Calu3 (cell line): ENCODE measurements around the gene IRF2BP2. TPM values are rescaled to one million over a fixed set of nuclear protein-coding genes. Genes with fewer than 3 reads are reported as not detected.

Experiments
- BruUV-seq: library from RNA; stranded (reverse); fragments of 400-500 nt; replicated peaks from 2 replicates; lab custom pipeline; 2021; lab: Mats Ljungman, UMichigan
- CTCF ChIA-PET: fragments of 300-600 bp; sonication (Branson Sonifier 250); formaldehyde crosslinking; loops from one replicate; lab custom pipeline; 2022; ENCODE audit warnings: antibody characterized with exemption; lab: Charles Lee
- DNase-seq: peaks from one replicate; pipeline ENCODE4 v3.0.0; 2022
- H3K27ac Mint-ChIP-seq: one replicate; pipeline ENCODE4 v1.8.0; 2022; ENCODE audit warnings: mixed read lengths; ENCODE audit not compliant: unreplicated experiment
- H3K27me3 Mint-ChIP-seq: one replicate; pipeline ENCODE4 v1.8.0; 2022; ENCODE audit warnings: mixed read lengths; ENCODE audit not compliant: unreplicated experiment
- H3K36me3 Mint-ChIP-seq: one replicate; pipeline ENCODE4 v1.8.0; 2022; ENCODE audit warnings: mild to moderate bottlenecking, moderate library complexity, mixed read lengths; ENCODE audit not compliant: insufficient read depth, unreplicated experiment
- H3K4me1 Mint-ChIP-seq: one replicate; pipeline ENCODE4 v1.8.0; 2022; ENCODE audit warnings: mild to moderate bottlenecking, low read depth, mixed read lengths; ENCODE audit not compliant: unreplicated experiment
- H3K4me3 Mint-ChIP-seq: one replicate; pipeline ENCODE4 v1.8.0; 2022; ENCODE audit warnings: mild to moderate bottlenecking, low read depth, moderate library complexity, mixed read lengths; ENCODE audit not compliant: unreplicated experiment
- H3K9me3 Mint-ChIP-seq: one replicate; pipeline ENCODE4 v1.8.0; 2022; ENCODE audit warnings: low read depth, mixed read lengths; ENCODE audit not compliant: unreplicated experiment
- CTCF ChIP-seq: fragments of 200-600 bp; IDR thresholded peaks from one replicate; pipeline ENCODE4 v1.8.0; 2022; ENCODE audit warnings: antibody characterized with exemption; ENCODE audit not compliant: unreplicated experiment
- intact Hi-C: fragments of 100-400 bp; cut with micrococcal nuclease; formaldehyde crosslinking; loops from one replicate; pipeline ENCODE4 v1.10.0; 2022; ENCODE audit not compliant: unreplicated experiment
- total RNA-seq: library from RNA; stranded (reverse); gene quantifications from 2 replicates; pipeline ENCODE4 v1.2.3, GENCODE V29; 2022

Gene IRF2BP2
- total RNA-seq, 1 experiment from 2014 or later, result 192 TPM

DNA sequence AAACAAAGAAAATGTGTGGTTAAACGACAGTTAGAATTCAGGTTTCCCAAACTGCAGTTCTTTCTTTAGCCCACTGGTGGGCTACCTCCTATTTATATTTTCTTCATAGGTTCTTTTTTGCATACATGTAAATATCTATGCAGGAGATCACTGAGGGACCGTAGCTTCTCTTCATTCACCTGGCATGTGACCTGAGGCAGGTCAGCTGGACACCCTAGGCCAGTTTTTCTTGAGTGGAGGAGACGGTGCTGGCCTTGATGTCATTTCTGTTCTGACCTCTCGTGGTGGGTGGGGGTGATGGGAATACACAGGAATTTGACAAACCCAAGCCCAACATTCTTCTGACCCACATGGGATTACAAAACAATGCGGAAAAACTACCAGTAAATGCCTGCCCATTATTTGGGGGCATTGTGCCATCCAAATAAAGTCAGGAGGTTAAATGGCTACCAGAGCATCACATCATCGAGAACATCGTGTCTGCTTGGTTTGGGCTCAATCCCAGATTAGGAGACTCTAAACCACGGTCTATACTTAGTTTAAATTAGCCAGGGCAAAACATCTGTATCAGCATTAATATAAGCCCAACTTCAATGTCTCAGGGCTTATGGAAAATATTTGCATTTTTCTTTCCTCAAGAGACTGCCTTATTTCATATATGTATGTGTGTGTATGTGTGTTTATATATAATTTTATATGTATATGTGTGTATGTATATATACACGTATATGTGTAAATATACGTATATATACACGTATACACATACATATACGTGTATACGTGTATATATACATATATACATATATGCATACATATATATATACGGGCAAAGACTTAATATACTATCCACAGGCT, 7.4 kb upstream of the IRF2BP2 start:
- no peaks in the 10 kb centered on the region for H3K9me3 Mint-ChIP-seq
- H3K27me3 Mint-ChIP-seq, result no peaks in the 10 kb centered on the region
- no peak overlapping the region for H3K4me3 Mint-ChIP-seq
- no TSS peak for BruUV-seq
- H3K36me3 Mint-ChIP-seq, result peaks cover 26% of the 10 kb centered on the region
- CTCF ChIA-PET, result interaction anchor here (1.2 to 1.4 kb wide), 2 partner anchors 14 to 40 kb away, joined by 3 to 5 read pairs; no protein-coding TSS in a partner anchor
- intact Hi-C loops, result no loop called here
- H3K4me1 Mint-ChIP-seq, result peaks cover 74% of the 10 kb centered on the region
- no peak for TF ChIP-seq CTCF
- DNase-seq, result no peak
- peak overlapping the region; percentile 99 for H3K27ac Mint-ChIP-seq

GRCh38 chr1:234616644-234617043, 6.7 kb upstream of the IRF2BP2 start:
- Mint-ChIP-seq H3K27me3 (no peaks in the 10 kb centered on the region), H3K4me3 (no peak overlapping the region), H3K4me1 (peaks cover 74% of the 10 kb centered on the region)

GRCh38 chr1:234614081-234614489, 4.1 kb upstream of the IRF2BP2 start:
- peak overlapping the region; percentile 97 for H3K27ac Mint-ChIP-seq
- BruUV-seq, result no TSS peak
- no peaks in the 10 kb centered on the region for H3K9me3 Mint-ChIP-seq
- DNase-seq, result no peak
- H3K4me3 Mint-ChIP-seq, result peak overlapping the region; percentile 89
- no peak for TF ChIP-seq CTCF
- CTCF ChIA-PET, result interaction anchor here (0.7 to 3.9 kb wide), 6 partner anchors 8 to 479 kb away, joined by 3 to 26 read pairs (median 6); no protein-coding TSS in a partner anchor
- intact Hi-C loops, result loop anchor here (5.0 kb wide), 4 partner anchors 158 to 263 kb away; no protein-coding TSS in a partner anchor
- H3K36me3 Mint-ChIP-seq, result peaks cover 48% of the 10 kb centered on the region
- H3K27me3 Mint-ChIP-seq, result no peaks in the 10 kb centered on the region
- peaks cover 58% of the 10 kb centered on the region for H3K4me1 Mint-ChIP-seq

More at GRCh38 chr1:234616644-234617043, 6.7 kb upstream of the IRF2BP2 start:
- TF ChIP-seq CTCF, result no peak
- DNase-seq, result no peak
- no TSS peak for BruUV-seq
- H3K9me3 Mint-ChIP-seq, result no peaks in the 10 kb centered on the region
- H3K27ac Mint-ChIP-seq, result peak overlapping the region; percentile 69
- H3K36me3 Mint-ChIP-seq, result peaks cover 34% of the 10 kb centered on the region
- intact Hi-C loops, result no loop called here
- CTCF ChIA-PET, result interaction anchor here (1.2 to 1.4 kb wide), 2 partner anchors 15 to 40 kb away, joined by 3 to 5 read pairs; no protein-coding TSS in a partner anchor

GRCh38 chr1:234613128-234613875, 3.3 kb upstream of the IRF2BP2 start:
- no peak for TF ChIP-seq CTCF
- Mint-ChIP-seq H3K4me3 (peak overlapping the region; percentile 89), H3K36me3 (peaks cover 55% of the 10 kb centered on the region), H3K27ac (peak overlapping the region; percentile 97), H3K27me3 (no peaks in the 10 kb centered on the region), H3K4me1 (peaks cover 52% of the 10 kb centered on the region), H3K9me3 (no peaks in the 10 kb centered on the region)
- CTCF ChIA-PET, result interaction anchor here (0.6 to 3.9 kb wide), 21 partner anchors 9 to 480 kb away, joined by 3 to 39 read pairs (median 5); no protein-coding TSS in a partner anchor
- TSS peak; percentile 82 for BruUV-seq
- intact Hi-C loops, result loop anchor here (1.0 to 5.0 kb wide), 8 partner anchors 17 to 347 kb away; no protein-coding TSS in a partner anchor
- DNase-seq, result no peak
